ENCODE data around the gene NOL12. TPM values are rescaled to one million over a fixed set of nuclear protein-coding genes. Genes with fewer than 3 reads are reported as not detected.

The NOL12 gene
- total RNA-seq, 1 donor from 2014 or later = 39.0 TPM

DNA sequence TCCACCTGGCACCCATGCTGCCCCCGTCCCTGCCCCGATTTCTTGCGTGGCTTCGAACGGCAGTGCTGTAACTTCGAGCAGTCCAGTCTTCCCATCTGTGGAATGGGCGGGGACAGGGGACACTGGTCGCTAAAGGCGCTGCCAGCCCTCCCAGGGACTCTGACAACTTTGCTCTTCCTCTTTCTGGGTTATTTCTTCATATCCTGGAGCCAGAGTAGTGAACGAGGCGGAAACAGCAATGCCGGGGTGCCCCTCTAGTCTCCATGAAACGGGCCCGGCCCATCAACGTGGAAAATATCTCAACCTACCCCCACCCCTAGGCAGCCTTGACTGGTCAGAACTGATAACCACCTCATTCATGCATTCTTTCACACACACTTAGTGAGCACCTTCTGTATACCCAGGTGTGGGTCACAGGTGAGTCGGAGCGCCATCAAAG is 53.5 kb downstream of the NOL12 start:
- ATAC-seq (ENCODE audit: low read depth) = no peak
- Mint-ChIP-seq H3K4me1 (no peaks in the 10 kb centered on the region), H3K4me3 (no peak overlapping the region), H3K36me3 (ENCODE audit: low read depth) (no peaks in the 10 kb centered on the region), H3K27ac (no peak overlapping the region), H3K9me3 (no peaks in the 10 kb centered on the region), H3K27me3 (peaks cover 3% of the 10 kb centered on the region)
- no peak for DNase-seq
- TF ChIP-seq, protein P1, sequence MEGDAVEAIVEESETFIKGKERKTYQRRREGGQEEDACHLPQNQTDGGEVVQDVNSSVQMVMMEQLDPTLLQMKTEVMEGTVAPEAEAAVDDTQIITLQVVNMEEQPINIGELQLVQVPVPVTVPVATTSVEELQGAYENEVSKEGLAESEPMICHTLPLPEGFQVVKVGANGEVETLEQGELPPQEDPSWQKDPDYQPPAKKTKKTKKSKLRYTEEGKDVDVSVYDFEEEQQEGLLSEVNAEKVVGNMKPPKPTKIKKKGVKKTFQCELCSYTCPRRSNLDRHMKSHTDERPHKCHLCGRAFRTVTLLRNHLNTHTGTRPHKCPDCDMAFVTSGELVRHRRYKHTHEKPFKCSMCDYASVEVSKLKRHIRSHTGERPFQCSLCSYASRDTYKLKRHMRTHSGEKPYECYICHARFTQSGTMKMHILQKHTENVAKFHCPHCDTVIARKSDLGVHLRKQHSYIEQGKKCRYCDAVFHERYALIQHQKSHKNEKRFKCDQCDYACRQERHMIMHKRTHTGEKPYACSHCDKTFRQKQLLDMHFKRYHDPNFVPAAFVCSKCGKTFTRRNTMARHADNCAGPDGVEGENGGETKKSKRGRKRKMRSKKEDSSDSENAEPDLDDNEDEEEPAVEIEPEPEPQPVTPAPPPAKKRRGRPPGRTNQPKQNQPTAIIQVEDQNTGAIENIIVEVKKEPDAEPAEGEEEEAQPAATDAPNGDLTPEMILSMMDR (IDR thresholded peaks at IDR 0.05) = no peak
- POLR2A ChIA-PET = no interaction called here
- intact Hi-C loops (cut with micrococcal nuclease) = no loop called here
- CTCF ChIA-PET = no interaction called here

DNA sequence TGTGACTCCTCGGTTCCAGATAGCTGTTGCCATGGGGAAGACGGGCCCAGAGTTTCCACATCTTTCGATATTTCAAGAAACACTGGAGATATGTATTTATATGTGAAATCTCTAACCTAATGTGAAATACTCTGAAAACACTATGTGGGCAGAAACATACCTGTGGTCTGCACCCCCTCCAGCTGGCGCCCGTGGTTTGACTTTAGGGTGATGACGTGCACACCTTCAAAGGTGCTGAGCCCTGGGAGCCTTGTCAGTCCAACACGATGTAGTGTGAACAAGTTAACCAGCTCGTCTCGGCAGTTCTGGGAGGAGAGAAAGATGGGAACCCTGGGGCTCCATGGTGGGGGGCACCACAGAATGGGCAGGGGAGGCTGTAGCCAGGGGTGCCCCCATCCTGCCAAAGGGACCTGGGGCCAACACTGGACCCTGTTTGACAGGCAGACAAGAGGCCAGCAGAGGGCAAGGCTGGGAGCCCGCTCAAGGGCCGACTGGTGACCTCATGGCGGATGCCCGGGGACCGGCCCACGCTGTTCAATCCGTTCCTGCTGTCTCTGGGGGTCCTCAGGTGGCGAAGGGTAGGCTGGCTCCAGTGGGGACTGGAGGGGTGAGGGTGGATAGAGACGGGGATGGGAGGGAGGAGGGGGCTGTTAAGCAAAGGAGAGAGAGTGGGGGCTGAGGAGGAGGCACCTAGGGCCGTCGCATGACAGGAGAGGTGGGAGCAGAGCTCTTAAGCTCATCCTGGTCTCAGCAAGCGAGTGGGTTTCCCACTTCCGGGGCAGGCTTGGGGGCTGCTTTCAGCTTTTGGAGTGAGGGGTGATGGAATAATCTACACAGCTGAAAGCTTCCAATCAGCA is 54.5 kb downstream of the NOL12 start:
- DNase-seq (no peak), ATAC-seq (ENCODE audit: low read depth) (no peak)
- H3K4me3 Mint-ChIP-seq = no peak overlapping the region
- H3K36me3 Mint-ChIP-seq (ENCODE audit: low read depth) = no peaks in the 10 kb centered on the region
- H3K9me3 Mint-ChIP-seq = no peaks in the 10 kb centered on the region
- H3K27ac Mint-ChIP-seq = no peak overlapping the region
- intact Hi-C loops (cut with micrococcal nuclease) = no loop called here
- TF ChIP-seq, protein P1 (IDR thresholded peaks at IDR 0.05) = no peak
- ChIA-PET CTCF (no interaction called here), POLR2A (interaction anchor here (0.8 kb wide), 1 partner anchor 109 kb away, joined by 3 read pairs; no protein-coding TSS in a partner anchor)
- H3K27me3 Mint-ChIP-seq = peaks cover 3% of the 10 kb centered on the region
- H3K4me1 Mint-ChIP-seq = peaks cover 7% of the 10 kb centered on the region

DNA sequence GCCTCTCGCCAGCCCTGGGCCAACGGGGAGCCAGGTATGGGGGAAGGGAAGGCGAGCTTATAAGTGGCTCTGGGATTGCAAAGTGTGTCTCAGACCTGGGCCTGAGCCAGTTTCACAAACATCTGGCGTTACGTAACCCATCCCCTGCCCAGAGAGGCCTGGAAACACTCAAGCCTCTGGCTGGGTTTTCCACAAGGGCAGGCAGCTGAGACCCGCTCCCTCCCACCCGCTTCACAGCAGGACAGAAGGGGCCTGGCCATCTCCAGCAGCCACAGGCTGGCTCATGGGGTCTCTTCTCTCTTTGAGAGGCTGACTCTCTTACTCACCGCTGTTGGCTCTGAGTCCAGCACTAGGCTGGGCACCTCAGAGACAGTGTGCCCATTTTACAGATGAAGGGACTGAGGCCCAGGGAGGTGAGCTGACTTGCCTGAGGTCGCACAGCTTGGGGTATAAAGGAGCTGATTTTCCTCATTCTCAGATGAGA is 55.2 kb downstream of the NOL12 start:
- ChIA-PET CTCF (no interaction called here), POLR2A (interaction anchor here (0.7 to 0.8 kb wide), 2 partner anchors 109 to 314 kb away, joined by 3 to 8 read pairs; no protein-coding TSS in a partner anchor)
- intact Hi-C loops (cut with micrococcal nuclease) = no loop called here
- Mint-ChIP-seq H3K9me3 (no peaks in the 10 kb centered on the region), H3K4me3 (no peak overlapping the region), H3K27ac (no peak overlapping the region), H3K36me3 (ENCODE audit: low read depth) (no peaks in the 10 kb centered on the region), H3K27me3 (peaks cover 3% of the 10 kb centered on the region), H3K4me1 (peaks cover 7% of the 10 kb centered on the region)
- DNase-seq (no peak), ATAC-seq (ENCODE audit: low read depth) (no peak)
- TF ChIP-seq, protein P1 (IDR thresholded peaks at IDR 0.05) = no peak

DNA sequence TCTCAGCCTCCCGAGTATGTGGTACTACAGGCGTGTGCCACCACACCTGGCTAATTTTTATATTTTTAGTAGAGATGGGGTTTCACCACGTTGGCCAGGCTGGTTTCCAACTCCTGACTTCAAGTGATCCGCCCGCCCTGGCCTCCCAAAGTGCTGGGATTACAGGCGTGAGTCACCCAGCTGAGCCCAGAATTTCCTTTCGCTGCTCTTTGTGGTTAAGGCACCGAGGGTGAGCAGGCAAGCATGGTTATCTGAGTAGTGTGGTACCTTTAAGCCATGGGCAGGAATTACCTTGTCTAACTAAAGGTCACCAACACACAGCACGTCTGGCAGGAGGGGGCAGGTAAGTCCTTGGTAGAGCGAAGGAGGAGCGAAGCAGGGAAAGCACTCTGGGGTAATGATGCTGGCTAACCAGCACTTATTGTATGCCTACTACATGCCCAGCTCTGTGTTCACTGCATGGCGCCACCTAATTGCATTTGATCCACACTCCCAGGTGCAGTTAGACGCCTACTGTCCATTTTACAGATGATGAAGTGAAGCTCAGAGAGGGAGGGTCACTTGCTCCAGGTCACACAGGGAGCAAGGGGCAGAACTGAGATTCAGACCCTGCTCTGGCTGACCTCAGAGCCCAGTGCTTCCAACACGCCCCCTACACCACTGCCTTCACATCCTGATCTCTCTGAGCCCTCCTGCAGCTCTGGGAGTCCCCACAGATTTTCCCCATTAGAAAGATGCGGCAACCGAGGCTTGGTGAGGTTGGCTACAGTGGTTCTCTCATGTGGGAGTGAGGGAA is 56.4 kb downstream of the NOL12 start:
- TF ChIP-seq, protein P1 (IDR thresholded peaks at IDR 0.05) = no peak
- Mint-ChIP-seq H3K9me3 (no peaks in the 10 kb centered on the region), H3K27me3 (peaks cover 2% of the 10 kb centered on the region), H3K27ac (no peak overlapping the region), H3K36me3 (ENCODE audit: low read depth) (no peaks in the 10 kb centered on the region), H3K4me1 (peaks cover 14% of the 10 kb centered on the region), H3K4me3 (no peak overlapping the region)
- no peak for ATAC-seq (ENCODE audit: low read depth)
- intact Hi-C loops (cut with micrococcal nuclease) = no loop called here
- CTCF ChIA-PET = no interaction called here
- no peak for DNase-seq
- POLR2A ChIA-PET = no interaction called here

Other genes with a start within 250 kb of the NOL12 start
- 86.1 and 90.6 TPM in 2 replicates for gene MFNG, start 200.0 kb upstream of the NOL12 start, total RNA-seq
- gene CARD10, start 166.9 kb upstream of the NOL12 start, total RNA-seq = not detected in 2 replicates
- not detected in 2 replicates for gene CDC42EP1, start 125.9 kb upstream of the NOL12 start, total RNA-seq
- gene LGALS2, start 106.3 kb upstream of the NOL12 start, total RNA-seq = not detected in 2 replicates
- 102 and 126 TPM in 2 replicates for gene GGA1, start 77.5 kb upstream of the NOL12 start, total RNA-seq
- 87.9 and 88.4 TPM in 2 replicates for gene SH3BP1, start 46.7 kb upstream of the NOL12 start, total RNA-seq
- gene PDXP, start 27.6 kb upstream of the NOL12 start, total RNA-seq = 17.7 and 22.6 TPM in 2 replicates
- 230 and 254 TPM in 2 replicates for gene LGALS1, start 10.7 kb upstream of the NOL12 start, total RNA-seq
- 25.5 and 27.4 TPM in 2 replicates for gene TRIOBP, start 10.7 kb downstream of the NOL12 start, total RNA-seq
- gene GCAT, start 121.6 kb downstream of the NOL12 start, total RNA-seq = 0.40 and 0.83 TPM in 2 replicates
- not detected in 2 replicates for gene GALR3, start 137.0 kb downstream of the NOL12 start, total RNA-seq
- 12.6 and 16.5 TPM in 2 replicates for gene ANKRD54, start 158.0 kb downstream of the NOL12 start, total RNA-seq
- 712 and 718 TPM in 2 replicates for gene EIF3L, start 163.1 kb downstream of the NOL12 start, total RNA-seq
- gene MICALL1, start 220.0 kb downstream of the NOL12 start, total RNA-seq = 20.8 and 27.6 TPM in 2 replicates

All from activated B cell treated with CpG ODN at 0.5 μM for 24 hours (primary cell).